GM21717 (cell line): ENCODE measurements around the gene CST9.

Experiments used
- ATAC-seq: cut with Tn5 transposase; IDR thresholded peaks from one replicate; pipeline ENCODE4 v1.9.1; 2021; ENCODE audit warnings: mild to moderate bottlenecking, moderate library complexity; ENCODE audit not compliant: unreplicated experiment

CST9 gene

DNA sequence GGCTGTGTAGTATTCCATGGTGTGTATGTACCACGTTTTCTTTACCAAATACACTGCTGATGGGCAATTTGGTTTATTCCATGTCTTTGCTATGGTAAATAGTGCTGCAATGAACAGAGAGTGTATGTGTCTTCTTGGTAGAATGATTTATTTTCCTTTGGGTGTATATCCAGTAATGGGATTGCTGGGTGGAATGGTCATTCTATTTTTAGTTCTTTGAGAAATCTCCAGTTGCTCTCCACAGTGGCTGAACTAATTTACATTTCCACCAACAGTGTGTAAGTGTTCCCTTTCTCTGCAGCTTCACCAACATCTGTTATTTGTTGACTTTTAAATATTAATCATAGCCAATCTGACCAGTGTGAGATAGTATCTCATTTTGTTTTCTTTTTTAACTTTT, 51.3 kb downstream of the CST9 start:
- no peak for ATAC-seq
